Stimulated activated CD4-positive, alpha-beta T cell treated with anti-CD3 and anti-CD28 coated beads, Interleukin-4, amount 100 ng/mL, for 4 hours (primary cell): Measurements from ENCODE around the gene CDHR2.

Experiments used
- DNase-seq, 2 experiments: peaks; one replicate each; pipeline ENCODE4 v3.0.0-alpha.2; 2020

Gene CDHR2

DNA sequence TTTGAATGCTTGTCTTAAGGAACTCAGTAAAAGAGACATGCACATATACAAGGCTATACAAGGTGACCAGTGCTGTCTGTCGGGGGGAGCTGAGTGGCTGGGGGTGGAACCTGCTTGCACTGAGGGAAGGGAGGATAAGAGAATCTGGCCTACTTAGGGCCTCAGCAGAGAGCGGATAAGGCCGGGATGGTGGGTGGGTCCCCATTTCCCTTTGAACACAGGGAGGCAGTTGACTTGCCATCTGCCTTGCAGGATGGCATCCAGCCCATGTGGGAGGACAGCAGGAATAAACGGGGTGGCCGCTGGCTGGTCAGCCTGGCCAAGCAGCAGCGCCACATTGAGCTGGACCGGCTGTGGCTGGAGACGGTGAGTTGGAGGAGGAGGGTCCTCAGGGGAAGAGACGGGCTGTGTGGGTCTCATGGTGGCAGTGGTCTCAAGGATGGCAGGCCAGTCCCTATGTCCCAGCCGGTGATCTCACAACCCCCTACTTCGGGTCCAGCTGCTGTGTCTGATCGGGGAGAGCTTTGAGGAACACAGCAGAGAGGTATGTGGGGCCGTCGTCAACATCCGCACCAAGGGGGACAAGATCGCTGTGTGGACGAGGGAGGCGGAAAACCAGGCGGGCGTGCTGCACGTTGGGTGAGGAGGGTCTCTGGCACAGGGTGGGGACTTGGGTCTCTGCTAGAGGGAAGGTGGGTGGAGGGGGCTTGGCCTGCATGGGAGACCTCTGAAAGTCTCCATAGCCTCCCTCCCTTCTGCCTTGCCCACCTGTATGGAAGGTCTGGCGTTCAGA, 95.9 kb downstream of the CDHR2 start:
- no peak for DNase-seq
